Thyroid gland (tissue), 4 donors: ENCODE results near the gene AMOT. TPM values are rescaled to one million over a fixed set of nuclear protein-coding genes. Genes with fewer than 3 reads are reported as not detected.
"Not testable (repeated sequence)": the region's sequence is repeated elsewhere in the genome, so short reads cannot be mapped to it uniquely, and the experiment has no call there.

ENCODE experiments used
- DNase-seq, 2 donors: peaks; one replicate each; pipeline ENCODE4 v3.0.0-alpha.2; 2019
- H3K27ac ChIP-seq, 3 donors: fragments of 200-600 bp; sonication (generic); 1 replicate in 2 of 3; 2 replicates in 1 of 3; pipeline ENCODE4 v1.5.1; 2016 to 2019; ENCODE audit warnings: mild to moderate bottlenecking in 1 of 3, moderate library complexity in 1 of 3
- H3K27me3 ChIP-seq: fragments of 200-600 bp; sonication (generic); one replicate; pipeline ENCODE4 v1.5.1; 2019
- H3K36me3 ChIP-seq, 2 donors: fragments of 200-600 bp; sonication (generic); one replicate each; pipeline ENCODE4 v1.5.1; 2016 to 2019
- H3K4me1 ChIP-seq, 2 donors: fragments of 200-600 bp; sonication (generic); one replicate each; pipeline ENCODE4 v1.5.1; 2017 to 2019
- H3K4me3 ChIP-seq, 3 donors: fragments of 200-600 bp; sonication (generic); replicated peaks in 1 of 3; 1 replicate in 2 of 3; 2 replicates in 1 of 3; pipeline ENCODE4 v1.5.1; 2016; ENCODE audit warnings: mild to moderate bottlenecking in 1 of 3
- H3K9me3 ChIP-seq: fragments of 200-600 bp; sonication (generic); one replicate; pipeline ENCODE4 v1.5.1; 2017
- CTCF ChIP-seq, 6 experiments: fragments of 200-600 bp in 3 of 6; fragments of 450-650 bp in 3 of 6; sonication (generic) in 3 of 6; IDR thresholded peaks; one replicate each; pipeline ENCODE4 v1.5.1; 2016 to 2019; ENCODE audit warnings: antibody characterized with exemption in 6 of 6, mild to moderate bottlenecking in 2 of 6, inconsistent platforms in 1 of 6, moderate library complexity in 1 of 6
- POLR2A ChIP-seq, 2 donors: fragments of 450-650 bp; IDR thresholded peaks; one replicate each; pipeline ENCODE4 v1.6.1; 2017; ENCODE audit warnings: antibody characterized with exemption in 2 of 2, mild to moderate bottlenecking in 2 of 2, moderate library complexity in 1 of 2
- WGBS, 2 donors: methylation state at CpG; one replicate each; pipeline ENCODE4 v1.1.5; 2017; 5-methylcytosine and 5-hydroxymethylcytosine counted together
- intact Hi-C: fragments of 100-400 bp; cut with DNase I; formaldehyde crosslinking; loops from one replicate; pipeline ENCODE4 v1.15.1; 2023
- total RNA-seq, 4 donors: library from RNA; depleted of rRNA; stranded (reverse); fragments of >200 nt; gene quantifications; one replicate each; pipeline ENCODE4 v1.2.3, GENCODE V29; 2016

Gene AMOT
- total RNA-seq, 4 donors from 2014 or later: 8.0 to 20.7 (median 14.1) TPM

- DNase-seq: no peak
- Histone ChIP-seq H3K36me3 (no peaks in the 10 kb centered on the region), H3K9me3 (no peaks in the 10 kb centered on the region), H3K27ac (no peak overlapping the region), H3K27me3 (no peaks in the 10 kb centered on the region), H3K4me1 (no peaks in the 10 kb centered on the region), H3K4me3 (no peak overlapping the region)
- WGBS, 2 donors: 69 to 71% methylated on average over 2 of the region's 2 CpGs
- TF ChIP-seq POLR2A (IDR thresholded peaks at IDR 0.05) (no peak), CTCF (IDR thresholded peaks at IDR 0.05) (no peak)
- intact Hi-C loops: no loop called here
Observed at GRCh38 chrX:112863850-112864249, 23.2 kb upstream of the AMOT start.

DNA sequence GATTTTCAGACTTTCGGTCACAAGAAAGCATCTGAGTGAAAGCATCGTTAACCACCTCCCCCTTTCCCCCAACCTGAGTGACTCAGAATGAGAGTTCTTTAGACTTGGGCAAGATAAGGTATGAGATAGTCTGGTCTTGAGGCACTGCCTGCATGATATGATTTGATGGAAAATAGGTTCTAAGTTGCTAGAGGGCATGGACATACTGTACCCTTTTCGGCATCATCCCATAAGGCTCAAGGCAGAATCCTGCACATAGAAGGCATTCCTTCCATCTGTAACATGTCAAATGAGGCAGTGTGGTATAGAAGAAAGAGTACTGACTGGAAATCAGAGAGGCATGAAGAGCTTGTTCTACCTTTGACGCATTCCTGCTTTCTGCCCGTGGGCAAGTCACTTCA, 16.8 kb upstream of the AMOT start:
- intact Hi-C loops: no loop called here
- 80 to 85% methylated on average over 4 to 5 of the region's 5 CpGs for WGBS, 2 donors
- TF ChIP-seq POLR2A (IDR thresholded peaks at IDR 0.05): no peak
- TF ChIP-seq CTCF (IDR thresholded peaks at IDR 0.05): no peak
- H3K4me3 ChIP-seq: no peak overlapping the region
- no peak for DNase-seq
- H3K9me3 ChIP-seq: no peaks in the 10 kb centered on the region
- no peak overlapping the region for H3K27ac ChIP-seq
- no peaks in the 10 kb centered on the region for H3K4me1 ChIP-seq
- H3K36me3 ChIP-seq: no peaks in the 10 kb centered on the region
- no peaks in the 10 kb centered on the region for H3K27me3 ChIP-seq

DNA sequence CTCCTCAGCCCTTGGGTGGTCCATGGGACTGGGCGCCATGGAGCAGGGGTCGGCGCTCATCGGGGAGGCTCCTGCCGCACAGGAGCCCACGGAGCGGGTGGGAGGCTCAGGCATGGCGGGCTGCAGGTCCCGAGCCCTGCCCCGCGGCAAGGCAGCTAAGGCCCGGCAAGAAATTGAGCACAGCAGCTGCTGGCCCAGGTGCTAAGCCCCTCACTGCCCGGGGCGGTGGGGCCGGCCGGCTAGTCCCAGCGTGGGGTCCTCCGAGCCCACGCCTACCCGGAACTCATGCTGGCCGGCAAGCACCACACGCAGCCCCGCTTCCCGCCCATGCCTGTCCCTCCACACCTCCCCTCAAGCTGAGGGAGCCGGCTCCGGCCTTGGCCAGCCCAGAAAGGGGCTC, 14.3 kb upstream of the AMOT start:
- H3K4me3 ChIP-seq, H3K9me3 ChIP-seq, H3K27ac ChIP-seq, DNase-seq, H3K36me3 ChIP-seq, intact Hi-C loops, H3K27me3 ChIP-seq, H3K4me1 ChIP-seq: not testable (repeated sequence)
- WGBS, 2 donors: no CpG with 5 or more reads among the region's 26 CpGs

GRCh38 chrX:112852851-112853250, 12.2 kb upstream of the AMOT start:
- Histone ChIP-seq H3K4me1 (no peaks in the 10 kb centered on the region), H3K36me3 (no peaks in the 10 kb centered on the region), H3K27ac (no peak overlapping the region), H3K4me3 (no peak overlapping the region), H3K27me3 (no peaks in the 10 kb centered on the region), H3K9me3 (no peaks in the 10 kb centered on the region)
- TF ChIP-seq CTCF (IDR thresholded peaks at IDR 0.05) (no peak), POLR2A (IDR thresholded peaks at IDR 0.05) (no peak)
- 87 to 90% methylated on average over 3 of the region's 3 CpGs for WGBS, 2 donors
- intact Hi-C loops: no loop called here
- no peak for DNase-seq

GRCh38 chrX:112851806-112852205, 11.2 kb upstream of the AMOT start:
- intact Hi-C loops: no loop called here
- Histone ChIP-seq H3K9me3 (no peaks in the 10 kb centered on the region), H3K4me1 (no peaks in the 10 kb centered on the region), H3K27me3 (no peaks in the 10 kb centered on the region), H3K27ac (no peak overlapping the region), H3K36me3 (no peaks in the 10 kb centered on the region), H3K4me3 (no peak overlapping the region)
- TF ChIP-seq POLR2A (IDR thresholded peaks at IDR 0.05) (no peak), CTCF (IDR thresholded peaks at IDR 0.05) (no peak)
- 7 to 9% methylated on average over 4 of the region's 4 CpGs for WGBS, 2 donors
- DNase-seq: peak; percentile 10 to 19

- TF ChIP-seq CTCF (IDR thresholded peaks at IDR 0.05) (no peak), POLR2A (IDR thresholded peaks at IDR 0.05) (no peak)
- 61 to 73% methylated on average over 2 of the region's 2 CpGs for WGBS, 2 donors
- no peaks in the 10 kb centered on the region for H3K27me3 ChIP-seq
- intact Hi-C loops: no loop called here
- H3K4me3 ChIP-seq: no peak overlapping the region
- no peak overlapping the region for H3K27ac ChIP-seq
- H3K4me1 ChIP-seq: no peaks in the 10 kb centered on the region
- H3K9me3 ChIP-seq: no peaks in the 10 kb centered on the region
- no peak for DNase-seq
- no peaks in the 10 kb centered on the region for H3K36me3 ChIP-seq
Observed at GRCh38 chrX:112851161-112851779, 10.6 kb upstream of the AMOT start.
